HG02981 (cell line): Measurements from ENCODE around the gene KCNJ11.
"Not testable (repeated sequence)": the region's sequence is repeated elsewhere in the genome, so short reads cannot be mapped to it uniquely, and the experiment has no call there.

Experiments
- ATAC-seq: cut with Tn5 transposase; IDR thresholded peaks from one replicate; pipeline ENCODE4 v1.9.1; 2021; ENCODE audit warnings: mild to moderate bottlenecking, moderate library complexity; ENCODE audit not compliant: unreplicated experiment

The KCNJ11 gene

DNA sequence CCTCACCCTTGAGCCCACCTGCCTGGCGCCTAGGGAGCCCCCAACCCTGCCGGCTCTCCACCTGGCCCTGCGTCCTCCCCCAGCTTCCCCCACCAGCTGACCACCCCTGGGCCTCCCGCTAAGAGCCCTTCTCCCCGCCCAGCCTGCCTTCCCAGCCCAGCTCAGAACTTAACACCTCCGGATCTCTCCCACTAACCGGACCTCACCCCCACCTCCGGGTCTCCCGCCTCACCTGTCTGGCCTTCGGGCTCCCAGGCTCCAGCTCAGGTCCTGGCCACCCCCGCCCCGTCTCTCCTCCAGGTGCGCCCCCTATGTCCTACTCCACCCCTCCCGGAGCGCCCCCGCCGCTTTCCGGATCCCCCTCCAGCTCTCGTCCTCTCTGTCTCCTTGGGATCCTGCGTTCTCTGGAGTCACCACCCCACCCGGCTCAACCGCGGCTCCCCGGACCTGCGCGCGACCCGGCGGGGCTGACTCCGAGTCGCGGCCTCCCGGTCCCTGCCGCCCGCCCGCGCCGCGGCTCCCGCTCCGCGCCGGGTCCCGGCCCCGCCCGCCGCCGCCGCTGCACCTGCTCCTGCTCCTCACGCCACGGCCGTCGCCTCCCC, at the start of gene KCNJ11:
KCNJ11 (minus strand) TSS at position 51 of the 602 bp plus-strand sequence. CDS start 568 bp downstream, outside the sequence.
- ATAC-seq: peak; percentile 36

- no peak for ATAC-seq
Measured at GRCh38 chr11:17437366-17437765, 48.9 kb upstream of the KCNJ11 start.

DNA sequence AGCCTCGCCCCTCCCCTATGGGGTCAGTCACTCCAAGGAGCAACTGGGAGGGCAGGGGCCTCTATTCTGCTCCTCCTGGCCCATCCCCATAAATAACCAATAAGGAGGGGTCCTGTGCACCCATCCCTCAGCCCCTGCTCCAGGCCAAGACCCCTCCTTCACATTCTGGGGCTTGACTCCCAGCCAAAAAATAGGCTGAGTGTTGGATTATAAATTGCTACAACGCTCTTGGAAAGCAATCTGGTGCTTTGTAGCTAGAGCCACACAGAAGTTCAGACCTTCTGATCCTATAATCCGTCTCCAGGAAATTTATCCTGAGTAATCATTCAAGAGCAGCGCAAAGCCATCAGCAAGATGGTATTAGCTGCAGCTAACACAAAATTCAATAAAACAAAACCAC, 45.6 kb upstream of the KCNJ11 start:
- ATAC-seq: no peak

GRCh38 chr11:17432002-17432401, 43.5 kb upstream of the KCNJ11 start:
- ATAC-seq: no peak

DNA sequence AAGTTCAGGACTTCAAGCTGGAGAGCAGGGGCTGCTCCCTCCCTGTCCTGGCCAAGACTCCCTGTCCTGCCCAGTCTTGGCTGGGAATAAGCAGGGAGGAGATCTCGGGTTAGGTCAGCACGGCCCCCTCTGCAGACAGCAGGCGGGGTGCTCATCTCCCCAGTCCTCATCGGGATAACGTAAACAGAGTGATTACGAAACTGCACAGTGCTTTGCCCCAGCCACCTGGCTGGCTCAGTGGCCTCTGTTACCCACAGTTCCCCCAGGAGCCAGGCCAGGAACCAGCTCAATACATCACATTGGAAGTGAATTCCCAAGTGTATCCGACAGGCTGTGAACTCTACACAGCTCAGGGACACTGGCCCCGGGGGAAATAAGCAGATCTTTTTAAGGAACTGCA, 42.7 kb upstream of the KCNJ11 start:
- no peak for ATAC-seq

- no peak for ATAC-seq
Measured at GRCh38 chr11:17430616-17431015, 42.2 kb upstream of the KCNJ11 start.

GRCh38 chr11:17428925-17429324, 40.5 kb upstream of the KCNJ11 start:
- ATAC-seq: no peak

GRCh38 chr11:17428261-17428660, 39.8 kb upstream of the KCNJ11 start:
- ATAC-seq: no peak

DNA sequence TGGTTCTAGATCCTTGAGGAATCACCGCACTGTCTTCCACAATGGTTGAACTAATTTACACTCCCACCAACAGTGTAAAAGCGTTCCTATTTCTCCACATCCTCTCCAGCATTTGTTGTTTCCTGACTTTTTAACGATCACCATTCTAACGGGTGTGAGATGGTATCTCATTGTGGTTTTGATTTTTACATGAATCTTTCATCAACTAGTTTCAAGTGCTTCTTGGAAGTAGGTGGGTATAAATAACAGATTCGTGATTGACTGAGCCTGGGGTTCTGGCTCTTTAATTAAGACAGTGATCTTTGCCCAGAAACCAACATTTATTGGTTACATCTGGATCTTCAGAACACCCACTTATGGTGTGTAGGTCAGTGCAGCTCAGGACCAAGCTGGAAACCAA, 37.8 kb upstream of the KCNJ11 start:
- not testable (repeated sequence) for ATAC-seq

GRCh38 chr11:17423533-17424310, 35.3 kb upstream of the KCNJ11 start:
- ATAC-seq: no peak

DNA sequence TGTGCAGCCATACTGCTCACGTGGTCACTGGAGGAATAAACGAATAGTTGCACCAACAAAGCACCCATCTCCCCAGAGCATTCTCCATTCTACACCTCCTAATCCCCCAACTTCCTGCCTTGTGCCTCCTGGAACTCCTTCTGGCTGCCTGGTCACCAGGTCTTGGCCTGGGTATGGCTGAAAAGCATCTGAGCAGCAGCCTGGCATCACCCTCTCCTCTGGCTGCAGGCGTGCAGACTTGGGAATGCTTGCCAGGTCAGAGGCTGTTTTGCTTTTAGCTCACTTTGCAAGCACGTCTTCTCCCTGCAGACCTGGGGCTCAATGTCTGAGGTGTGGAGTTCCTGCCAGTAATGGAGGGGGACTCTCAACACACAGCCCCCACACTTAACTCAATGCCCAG, 33.3 kb upstream of the KCNJ11 start:
- ATAC-seq: no peak

DNA sequence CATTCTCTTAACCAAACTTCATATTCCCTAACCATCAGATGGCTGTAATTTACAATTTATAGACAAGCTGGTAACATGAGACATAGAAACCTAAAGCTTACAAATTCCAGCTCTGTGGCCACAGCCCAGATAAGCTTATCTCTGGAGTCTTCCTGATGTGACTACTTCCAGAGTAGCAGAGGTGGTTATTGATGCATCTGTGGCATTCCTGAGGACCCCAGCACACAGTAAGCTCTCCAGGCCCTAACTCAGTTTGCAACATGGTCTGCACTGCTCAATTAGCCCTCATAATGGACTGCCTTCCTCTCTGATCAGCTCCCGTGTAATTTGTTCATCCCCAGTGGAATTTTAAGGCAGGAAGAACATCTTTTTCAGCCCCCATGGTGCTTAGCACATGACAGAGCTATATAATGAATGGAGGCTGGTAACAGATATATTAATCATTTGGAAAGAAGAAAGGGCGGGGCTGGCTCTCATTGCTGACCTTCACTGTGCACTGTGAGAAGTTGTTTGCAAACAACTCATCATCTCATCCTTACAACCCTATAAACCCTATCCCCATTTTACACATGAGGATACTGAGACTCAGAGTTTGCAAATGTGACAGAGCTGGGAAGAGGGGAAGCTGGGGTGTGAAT, 30.1 kb upstream of the KCNJ11 start:
- ATAC-seq: no peak

DNA sequence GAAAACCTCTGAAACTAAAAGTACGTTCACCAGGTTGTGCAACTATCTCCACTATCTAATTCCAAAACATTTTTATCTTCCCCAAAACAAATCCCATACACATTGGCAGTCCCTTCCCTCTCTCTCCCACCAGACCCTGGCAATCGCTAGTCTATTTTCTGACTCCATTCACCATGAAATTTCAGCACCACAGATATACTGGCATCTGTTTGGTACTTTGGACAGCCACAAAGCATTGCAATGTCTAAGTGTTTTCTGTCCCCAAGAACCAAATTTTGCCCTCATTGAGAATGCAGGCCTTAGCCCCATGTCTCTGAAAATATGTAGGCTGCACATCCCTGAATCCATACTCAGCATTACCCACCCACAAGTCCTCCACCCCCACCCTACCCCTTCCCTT, 28.0 kb upstream of the KCNJ11 start:
- ATAC-seq: no peak

DNA sequence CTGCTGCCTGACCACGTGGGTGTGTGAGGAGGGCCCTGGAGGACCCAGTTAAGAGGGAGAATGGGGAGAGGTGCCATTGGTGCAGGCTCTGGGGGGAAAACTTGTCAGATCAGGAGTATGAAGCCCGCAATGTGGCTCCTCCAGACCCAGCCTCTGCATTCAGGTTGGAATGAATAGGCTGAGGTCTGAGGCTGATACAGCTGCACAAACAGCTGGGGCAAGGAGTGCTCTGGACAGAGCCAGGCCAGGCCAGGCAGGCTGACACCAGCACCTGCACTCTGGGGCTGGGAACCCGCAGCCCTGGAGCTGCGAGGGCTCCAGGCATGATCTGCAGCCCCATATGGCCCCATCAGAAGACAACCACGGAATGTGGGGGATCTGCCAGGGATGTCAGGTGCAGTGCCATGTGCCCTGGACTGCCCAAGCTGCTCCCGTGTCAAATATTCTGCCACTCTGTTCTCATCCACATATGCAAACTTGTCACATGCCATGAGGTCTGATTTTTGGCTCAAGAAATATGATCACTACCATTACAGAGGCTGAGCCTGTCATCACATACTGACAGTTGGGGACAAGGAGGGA, 27.2 kb upstream of the KCNJ11 start:
- ATAC-seq: no peak

DNA sequence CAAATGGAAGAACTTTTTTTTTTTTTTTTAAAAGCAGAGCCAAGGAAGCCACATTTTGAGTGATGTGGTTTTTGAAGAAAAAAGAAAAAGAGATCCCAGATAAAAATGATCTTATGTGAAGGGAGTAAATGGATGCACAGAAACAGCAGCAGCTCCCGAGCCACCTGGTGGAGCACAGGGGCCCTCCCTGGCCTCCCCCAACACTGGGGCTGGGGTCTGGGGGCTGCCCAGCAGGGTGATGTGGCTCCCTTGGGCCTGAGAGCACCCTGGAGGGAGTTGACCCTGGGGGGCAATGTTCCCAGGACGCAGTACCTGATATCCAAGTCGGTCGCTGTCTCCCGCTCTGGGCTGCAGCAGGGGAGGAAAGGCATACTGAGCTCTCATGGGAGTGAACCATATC, 26.5 kb upstream of the KCNJ11 start:
- ATAC-seq: no peak

- ATAC-seq: no peak
Measured at GRCh38 chr11:17414317-17414737, 25.9 kb upstream of the KCNJ11 start.

DNA sequence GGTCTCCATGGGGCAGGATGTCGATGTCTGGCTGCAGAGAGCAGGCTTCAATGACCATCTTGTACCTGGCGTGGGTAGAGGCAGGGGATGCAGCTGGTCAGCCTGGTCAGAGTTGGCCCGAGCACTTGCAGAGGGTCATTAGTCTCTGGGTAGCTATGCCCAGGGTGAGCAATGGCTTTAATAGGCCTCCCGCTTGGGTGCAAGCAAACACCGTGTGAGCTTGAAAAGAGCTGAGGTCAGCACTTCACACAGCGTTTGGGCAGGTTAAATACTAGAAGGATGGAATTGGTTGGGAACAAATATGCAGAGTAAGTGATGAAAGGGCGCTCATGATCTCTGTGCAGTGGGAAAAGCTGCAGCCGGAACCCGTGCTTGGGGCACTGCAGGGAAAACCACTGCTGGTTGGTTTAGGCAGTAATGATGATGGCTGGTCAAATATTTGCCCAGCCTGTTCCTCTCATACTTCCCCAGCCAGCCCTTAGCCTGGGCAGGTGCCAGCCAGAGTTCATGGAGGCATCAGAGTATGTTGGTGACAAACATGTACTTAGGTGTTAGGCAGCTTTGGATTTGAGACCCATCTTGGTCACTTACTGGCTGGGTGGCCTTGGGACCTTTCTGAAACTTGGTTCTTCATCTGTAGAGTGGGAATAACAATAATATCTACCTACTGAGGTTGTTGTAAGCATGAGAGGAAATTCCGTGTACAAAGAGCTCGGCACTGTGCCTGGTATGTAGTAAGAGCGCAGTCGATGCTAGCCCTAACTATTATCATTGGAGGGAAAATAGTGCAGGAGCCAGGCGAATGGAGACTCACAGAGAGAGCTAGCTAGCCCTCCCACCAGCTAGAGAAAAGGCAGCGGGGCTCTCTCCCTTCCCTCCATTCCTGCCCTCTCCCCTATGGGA, 25.2 kb upstream of the KCNJ11 start:
- no peak for ATAC-seq

DNA sequence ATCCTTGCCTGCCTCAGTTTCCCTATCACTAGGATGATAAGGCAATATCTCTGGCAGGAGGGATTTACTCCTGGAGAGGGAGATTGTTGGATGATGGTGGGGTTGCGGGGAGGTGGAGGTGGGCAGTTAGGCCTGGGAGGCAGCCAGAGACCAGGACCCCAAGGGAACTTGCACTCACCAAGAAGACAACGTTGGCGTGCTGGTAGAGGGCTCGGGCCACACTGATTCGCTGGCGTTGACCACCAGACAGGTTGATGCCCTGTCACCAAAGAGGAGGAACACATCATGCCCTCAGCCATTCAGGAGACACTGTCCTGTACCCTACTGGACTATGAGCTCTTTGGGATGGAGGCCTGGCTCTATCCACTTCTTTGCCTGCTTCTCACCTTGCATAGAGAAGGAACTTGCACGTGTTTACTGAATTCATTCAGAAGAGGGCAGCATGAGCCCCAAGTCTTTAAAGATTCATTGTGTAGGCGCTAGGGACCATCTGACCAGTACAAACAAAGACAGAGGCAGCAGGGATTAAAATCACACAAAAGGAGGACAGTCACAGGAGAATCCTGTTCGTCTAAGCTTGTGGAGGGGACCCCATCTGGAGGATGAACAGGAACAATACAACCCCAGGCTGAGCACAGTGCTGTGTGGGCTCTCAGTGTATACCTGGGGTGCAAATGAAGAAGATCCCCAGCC, 24.2 kb upstream of the KCNJ11 start:
- no peak for ATAC-seq

- no peak for ATAC-seq
Measured at GRCh38 chr11:17411418-17411817, 23.0 kb upstream of the KCNJ11 start.
